Right atrium auricular region (tissue), 2 donors: ENCODE data around the gene RO60. TPM values are rescaled to one million over a fixed set of nuclear protein-coding genes. Genes with fewer than 3 reads are reported as not detected.

ENCODE experiments used
- DNase-seq: peaks from one replicate; pipeline ENCODE4 v3.0.0-alpha.2; 2019; ENCODE audit warnings: low spot score
- H3K27ac ChIP-seq, 2 donors: fragments of 200-600 bp; sonication (generic); 1 replicate in 1 of 2; 2 replicates in 1 of 2; pipeline ENCODE4 v1.5.1; 2016 to 2019
- H3K27me3 ChIP-seq, 2 donors: fragments of 200-600 bp; sonication (generic); one replicate each; pipeline versions ENCODE4 v1.5.1 to v1.6.0; 2017 to 2019
- H3K36me3 ChIP-seq: fragments of 200-600 bp; sonication (generic); one replicate; pipeline ENCODE4 v1.5.1; 2016
- H3K4me1 ChIP-seq, 2 donors: fragments of 200-600 bp; sonication (generic); one replicate each; pipeline versions ENCODE4 v1.5.1 to v1.6.0; 2017 to 2019
- H3K4me3 ChIP-seq, 2 donors: fragments of 200-600 bp; sonication (generic); 1 replicate in 1 of 2; 2 replicates in 1 of 2; pipeline ENCODE4 v1.5.1; 2017 to 2019; ENCODE audit warnings: mild to moderate bottlenecking in 1 of 2, moderate library complexity in 1 of 2
- H3K9me3 ChIP-seq, 2 donors: fragments of 200-600 bp; sonication (generic); one replicate each; pipeline ENCODE4 v1.5.1; 2019
- CTCF ChIP-seq, 2 donors: fragments of 200-600 bp; sonication (generic); IDR thresholded peaks; one replicate each; pipeline ENCODE4 v1.5.1; 2019; ENCODE audit warnings: antibody characterized with exemption in 2 of 2
- total RNA-seq, 2 donors: library from RNA; depleted of rRNA; stranded (reverse); fragments of >200 nt; gene quantifications; one replicate each; pipeline ENCODE4 v1.1.0, GENCODE V29; 2016

The RO60 gene
- total RNA-seq: 10 to 100 TPM; 58.9 to 64.4 TPM

- DNase-seq: peak; percentile 96
- TF ChIP-seq CTCF (IDR thresholded peaks at IDR 0.05): peak in 1 of 2 donors; percentile 29
- Histone ChIP-seq H3K36me3 (no peaks in the 10 kb centered on the region), H3K9me3 (no peaks in the 10 kb centered on the region), H3K27me3 (no peaks in the 10 kb centered on the region), H3K4me1 (peaks cover 0 to 40% of the 10 kb centered on the region in 2 donors), H3K27ac (peak within 1 kb of the TSS; percentile 98 to 99), H3K4me3 (peak within 1 kb of the TSS; percentile 84 to 90)
Observed at GRCh38 chr1:193059282-193060114, at the start of gene RO60, which contains the start of gene UCHL5. TSS of gene RO60 (plus strand) at chr1:193059612. CDS start at chr1:193069055, 9,443 bp downstream. TSS of gene UCHL5 (minus strand) at chr1:193059360. CDS start at chr1:193059260, 100 bp downstream.

GRCh38 chr1:193011406-193011805 lies 48.0 kb upstream of the RO60 start:
- Histone ChIP-seq H3K4me1 (no peaks in the 10 kb centered on the region), H3K9me3 (no peaks in the 10 kb centered on the region), H3K36me3 (no peaks in the 10 kb centered on the region), H3K4me3 (no peak overlapping the region), H3K27ac (no peak overlapping the region), H3K27me3 (no peaks in the 10 kb centered on the region)
- no peak for DNase-seq
- TF ChIP-seq CTCF (IDR thresholded peaks at IDR 0.05): no peak

- DNase-seq: no peak
- Histone ChIP-seq H3K4me1 (no peaks in the 10 kb centered on the region), H3K36me3 (no peaks in the 10 kb centered on the region), H3K27me3 (no peaks in the 10 kb centered on the region), H3K4me3 (no peak overlapping the region), H3K27ac (peak overlapping the region in 1 of 2 donors; percentile 52), H3K9me3 (no peaks in the 10 kb centered on the region)
- TF ChIP-seq CTCF (IDR thresholded peaks at IDR 0.05): no peak
Observed at GRCh38 chr1:193013005-193013404, 46.4 kb upstream of the RO60 start.

DNA sequence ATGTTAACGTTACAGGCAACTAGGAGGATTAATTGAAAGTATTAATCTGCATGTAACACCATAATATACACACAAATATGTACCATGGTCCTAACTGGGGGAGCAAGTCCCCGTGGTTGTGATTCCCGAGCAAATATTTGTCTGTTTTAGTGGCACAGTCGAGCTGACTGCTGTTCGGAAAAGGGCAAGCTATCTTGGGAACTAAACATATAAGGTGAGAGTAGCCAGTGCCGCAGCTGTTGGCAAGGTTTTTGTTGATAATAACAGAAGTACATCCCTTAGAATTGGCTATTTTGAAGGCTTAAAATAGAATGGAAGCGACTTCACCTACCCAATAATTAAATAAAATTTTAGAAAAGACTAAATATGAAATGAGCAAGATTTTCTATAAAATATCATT lies 45.7 kb upstream of the RO60 start:
- Histone ChIP-seq H3K27ac (peak overlapping the region in 1 of 2 donors; percentile 52), H3K36me3 (no peaks in the 10 kb centered on the region), H3K9me3 (no peaks in the 10 kb centered on the region), H3K27me3 (no peaks in the 10 kb centered on the region), H3K4me1 (no peaks in the 10 kb centered on the region), H3K4me3 (no peak overlapping the region)
- no peak for DNase-seq
- TF ChIP-seq CTCF (IDR thresholded peaks at IDR 0.05): no peak

DNA sequence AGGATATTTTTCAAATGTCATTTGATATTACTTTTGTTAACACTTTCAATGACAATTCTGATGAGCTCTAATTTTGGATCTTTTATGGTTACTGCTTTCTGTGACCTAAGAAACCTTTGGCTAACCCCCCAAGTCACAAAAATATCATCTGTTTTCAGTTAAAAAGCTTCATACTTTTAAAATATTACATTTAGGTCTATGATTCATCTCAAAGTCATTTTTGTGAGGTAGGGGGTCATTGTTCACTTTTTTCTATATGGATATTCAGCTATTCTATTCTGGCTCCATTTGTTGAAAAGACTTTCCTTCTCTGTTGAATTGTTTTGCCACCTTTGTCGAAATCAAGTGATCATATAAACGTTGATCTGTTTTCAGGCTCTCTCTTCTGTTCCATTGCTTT lies 45.0 kb upstream of the RO60 start:
- TF ChIP-seq CTCF (IDR thresholded peaks at IDR 0.05): no peak
- Histone ChIP-seq H3K36me3 (no peaks in the 10 kb centered on the region), H3K9me3 (no peaks in the 10 kb centered on the region), H3K27ac (peak overlapping the region in 1 of 2 donors; percentile 52), H3K4me3 (no peak overlapping the region), H3K4me1 (no peaks in the 10 kb centered on the region), H3K27me3 (no peaks in the 10 kb centered on the region)
- no peak for DNase-seq
